PFSK-1 (cell line): ENCODE data around the gene CPLX1.

Source experiments
- FOXP2 ChIP-seq: optimal IDR thresholded peaks from 2 replicates; pipeline ENCODE3; 2011; ENCODE audit warnings: borderline replicate concordance, control low read depth, inconsistent platforms; ENCODE audit not compliant: insufficient read depth; ENCODE audit errors: extremely low read length, extremely low read depth
- POLR2AphosphoS5 ChIP-seq: IDR thresholded peaks from 2 replicates; pipeline ENCODE4 v1.6.1; 2012; ENCODE audit warnings: low read depth, mild to moderate bottlenecking, control low read depth, low read length, moderate library complexity
- REST ChIP-seq, 2 experiments: IDR thresholded peaks; 2 replicates each; pipeline versions ENCODE4 v1.6.1 to v1.8.0; 2011 to 2012; ENCODE audit warnings: low read depth in 2 of 2, low read length in 2 of 2, control low read depth in 1 of 2, inconsistent platforms in 1 of 2, mild to moderate bottlenecking in 1 of 2, moderate library complexity in 1 of 2; ENCODE audit not compliant: insufficient read depth in 1 of 2
- SIN3A ChIP-seq: IDR thresholded peaks from 2 replicates; pipeline ENCODE4 v1.6.1; 2012; ENCODE audit warnings: mild to moderate bottlenecking, low read length, moderate library complexity, borderline replicate concordance; ENCODE audit not compliant: insufficient read depth
- TAF1 ChIP-seq: IDR thresholded peaks from 2 replicates; pipeline ENCODE4 v1.6.1; 2012; ENCODE audit warnings: low read length, control low read depth, borderline replicate concordance; ENCODE audit not compliant: insufficient read depth

GRCh38 chr4:831483-831805 is 5.5 kb upstream of the CPLX1 start:
- no peak for TF ChIP-seq SIN3A
- TF ChIP-seq REST (IDR thresholded peaks at IDR 0.05; ENCODE audit: insufficient read depth in 1 of 2, low read depth in 2 of 2, low read length in 2 of 2): no peak
- TF ChIP-seq TAF1: no peak
- no peak for TF ChIP-seq POLR2AphosphoS5
- no peak for TF ChIP-seq FOXP2
